AG09319 (cell line): ENCODE results near the gene MATN1.

Experiments
- DNase-seq: peaks from one replicate; pipeline ENCODE4 v3.0.0-alpha.2; 2010; ENCODE audit warnings: low read depth; ENCODE audit errors: extremely low read depth
- TF ChIP-seq, protein P1 (sequence below): IDR thresholded peaks from 2 replicates; pipeline ENCODE4 v1.5.1; 2011; ENCODE audit warnings: low read depth, mild to moderate bottlenecking, inconsistent platforms, low read length, moderate library complexity

Gene MATN1

DNA sequence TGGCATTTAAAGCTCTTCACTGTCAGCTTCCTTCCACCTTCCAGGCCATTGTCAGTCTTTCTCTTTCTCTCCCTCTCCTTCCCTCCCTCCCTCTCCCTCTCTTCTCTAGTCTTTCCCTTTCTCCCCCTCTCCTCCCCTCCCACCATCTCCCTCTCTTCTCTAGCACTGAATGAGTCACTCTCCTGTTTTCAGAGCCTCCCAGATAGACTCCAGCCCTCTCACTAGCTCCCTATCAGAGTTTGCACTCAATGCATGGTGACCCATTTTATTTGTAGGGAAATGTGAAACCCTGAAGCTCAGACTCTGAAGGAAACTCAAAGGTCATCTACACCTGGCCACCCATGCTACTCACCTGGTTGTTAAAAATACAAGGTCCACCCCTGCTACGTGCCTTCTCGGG is 4.4 kb upstream of the MATN1 start:
- DNase-seq = no peak

DNA sequence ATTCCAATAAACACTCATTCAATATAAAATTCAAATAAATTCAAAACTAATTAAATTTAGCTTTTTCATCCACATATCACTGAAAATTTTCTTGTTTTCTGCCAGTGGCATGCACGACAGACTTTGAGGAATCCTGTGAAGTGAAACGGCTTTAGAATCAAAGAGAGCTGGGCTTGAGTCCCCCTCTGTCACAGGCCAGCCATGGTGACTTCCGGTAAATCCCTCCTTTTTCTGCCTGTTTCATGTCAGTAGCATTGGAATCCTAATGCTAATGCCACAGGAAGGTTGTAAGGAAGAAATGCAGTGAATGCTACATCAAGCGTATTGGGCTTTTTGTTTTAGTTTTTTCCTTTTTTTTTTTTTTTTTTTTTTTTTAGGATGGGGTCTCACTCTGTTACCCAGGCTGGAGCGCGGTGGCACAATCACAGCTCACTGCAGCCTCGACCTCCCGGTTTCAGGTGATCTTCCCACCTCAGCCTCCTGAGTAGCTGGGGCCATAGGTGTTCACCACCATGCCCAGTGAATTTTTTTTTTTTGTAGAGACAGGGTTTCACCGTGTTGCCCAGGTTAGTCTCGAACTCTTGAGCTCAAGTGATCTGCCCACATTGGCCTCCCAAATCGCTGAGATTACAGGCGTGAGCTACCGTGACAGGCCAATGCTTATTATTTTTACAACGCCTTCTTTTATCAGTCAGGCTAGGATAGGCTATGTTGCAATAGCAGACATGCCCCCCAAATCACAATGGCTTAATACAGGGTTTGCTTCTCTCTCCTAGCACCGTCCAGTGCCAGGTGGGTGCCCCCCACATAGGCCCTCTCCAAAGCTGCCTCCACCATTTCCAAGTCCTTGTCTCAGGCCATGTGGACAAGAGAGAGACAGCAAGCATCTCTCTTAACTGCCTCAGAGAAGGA is 3.6 kb upstream of the MATN1 start:
- TF ChIP-seq, protein P1, sequence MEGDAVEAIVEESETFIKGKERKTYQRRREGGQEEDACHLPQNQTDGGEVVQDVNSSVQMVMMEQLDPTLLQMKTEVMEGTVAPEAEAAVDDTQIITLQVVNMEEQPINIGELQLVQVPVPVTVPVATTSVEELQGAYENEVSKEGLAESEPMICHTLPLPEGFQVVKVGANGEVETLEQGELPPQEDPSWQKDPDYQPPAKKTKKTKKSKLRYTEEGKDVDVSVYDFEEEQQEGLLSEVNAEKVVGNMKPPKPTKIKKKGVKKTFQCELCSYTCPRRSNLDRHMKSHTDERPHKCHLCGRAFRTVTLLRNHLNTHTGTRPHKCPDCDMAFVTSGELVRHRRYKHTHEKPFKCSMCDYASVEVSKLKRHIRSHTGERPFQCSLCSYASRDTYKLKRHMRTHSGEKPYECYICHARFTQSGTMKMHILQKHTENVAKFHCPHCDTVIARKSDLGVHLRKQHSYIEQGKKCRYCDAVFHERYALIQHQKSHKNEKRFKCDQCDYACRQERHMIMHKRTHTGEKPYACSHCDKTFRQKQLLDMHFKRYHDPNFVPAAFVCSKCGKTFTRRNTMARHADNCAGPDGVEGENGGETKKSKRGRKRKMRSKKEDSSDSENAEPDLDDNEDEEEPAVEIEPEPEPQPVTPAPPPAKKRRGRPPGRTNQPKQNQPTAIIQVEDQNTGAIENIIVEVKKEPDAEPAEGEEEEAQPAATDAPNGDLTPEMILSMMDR = no peak
- no peak for DNase-seq

More for the DNA sequence above, 4.4 kb upstream of the MATN1 start:
- TF ChIP-seq, protein P1 = no peak

DNA sequence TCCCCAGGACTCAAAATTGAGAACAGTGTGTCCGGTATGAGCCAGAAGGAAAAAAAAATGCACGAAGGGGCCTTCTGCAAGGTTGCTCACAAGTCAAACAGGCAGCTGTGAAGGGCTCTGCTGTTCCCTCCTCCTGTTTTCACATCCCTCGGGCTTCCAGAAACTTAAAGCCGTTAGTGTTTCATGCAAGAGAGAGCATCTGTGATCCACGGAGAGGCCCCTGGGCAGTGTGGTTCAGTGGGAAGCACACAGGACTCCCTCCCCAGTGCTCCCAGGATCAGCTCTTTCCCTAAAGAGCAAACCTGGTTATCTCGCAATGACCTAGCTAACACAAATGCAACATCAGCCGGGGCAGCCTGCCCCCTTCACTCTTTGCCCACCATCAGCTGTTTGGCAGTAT is 2.9 kb upstream of the MATN1 start:
- DNase-seq = no peak
- TF ChIP-seq, protein P1 = no peak

DNA sequence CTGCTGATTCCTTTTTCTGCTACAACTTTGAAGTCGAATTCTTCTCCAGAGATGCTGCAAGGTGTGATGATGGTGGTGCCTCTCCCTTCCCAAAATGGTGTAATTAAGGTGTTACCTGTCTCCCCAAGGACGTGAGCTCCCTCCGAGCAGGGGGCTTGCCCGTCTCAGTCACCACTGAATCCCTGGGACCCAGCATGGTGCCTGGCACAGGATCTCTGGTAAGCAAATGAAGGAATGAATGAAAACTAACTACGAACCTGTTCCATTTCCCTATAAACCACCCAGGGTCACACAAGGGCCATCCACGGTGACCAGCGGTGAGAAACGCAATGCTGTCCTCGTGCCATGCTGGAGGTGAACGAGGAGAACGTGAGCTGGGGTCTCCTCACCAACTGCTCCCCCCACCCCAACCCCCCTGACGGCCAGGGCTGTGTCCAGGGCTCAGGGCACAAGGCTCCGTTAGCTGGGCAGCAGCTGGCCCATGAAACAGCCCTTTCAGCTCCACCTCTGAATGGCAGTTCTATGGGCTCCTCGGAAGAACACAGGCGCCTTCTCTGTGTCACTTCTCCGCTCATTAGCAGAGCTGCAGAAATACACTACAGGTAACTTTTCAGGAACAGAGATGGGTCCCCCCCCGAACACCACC is 2.2 kb upstream of the MATN1 start:
- DNase-seq = no peak
- TF ChIP-seq, protein P1 = no peak

DNA sequence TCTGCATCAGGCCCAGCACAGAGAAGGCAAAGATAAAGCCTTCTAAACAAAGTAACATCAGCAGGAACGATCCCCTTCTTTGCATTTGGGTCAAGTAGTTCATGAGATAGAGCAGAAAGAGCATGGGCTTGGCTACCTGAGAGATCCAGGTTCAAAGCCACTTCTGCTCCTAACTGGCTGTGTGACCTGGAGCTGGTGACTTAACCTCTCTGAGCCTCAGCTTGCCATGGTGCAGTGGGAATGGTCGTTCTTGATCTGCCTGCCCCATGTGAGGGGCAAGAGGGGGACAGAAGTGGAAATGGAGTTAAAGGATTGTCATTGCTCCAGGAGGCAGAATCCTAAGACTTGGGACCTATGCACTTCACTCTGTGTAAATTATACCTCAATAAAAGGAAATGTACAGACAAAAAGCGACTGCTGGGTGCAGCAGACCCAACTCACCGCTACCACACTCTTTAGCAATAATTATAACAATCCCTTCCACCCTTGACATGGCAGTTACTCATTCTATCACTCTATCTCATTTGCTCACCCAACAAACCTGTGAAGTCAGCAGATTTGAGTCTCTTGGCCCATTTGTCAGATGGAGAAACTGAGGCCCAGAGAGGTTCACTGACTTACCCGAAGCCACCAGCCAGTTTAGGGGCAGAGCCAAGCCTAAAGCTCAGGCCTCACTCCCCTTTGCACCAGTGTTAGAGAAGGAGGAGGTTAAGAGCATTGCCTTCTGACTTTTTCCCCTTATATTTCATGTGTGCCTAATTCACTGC is 1.5 kb upstream of the MATN1 start:
- TF ChIP-seq, protein P1 = no peak
- DNase-seq = no peak

DNA sequence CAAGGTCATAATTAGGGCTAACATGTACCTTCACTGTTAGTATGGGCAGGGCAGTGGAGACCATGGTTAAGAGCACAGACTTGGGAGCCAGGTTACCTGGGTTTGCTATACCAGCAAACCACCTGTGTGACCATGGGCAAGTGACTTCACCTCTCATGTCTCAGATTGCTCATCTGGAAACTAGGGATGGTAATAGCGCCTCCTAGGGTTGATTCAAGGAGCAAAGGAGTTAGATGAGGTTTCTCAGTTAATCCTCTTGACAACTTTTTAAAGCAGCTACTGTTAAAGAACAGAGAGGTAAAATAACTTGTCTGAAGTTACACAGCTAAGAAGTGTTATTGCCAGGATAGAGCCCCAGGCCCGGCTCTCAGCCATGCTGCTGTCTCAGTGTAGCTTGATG is 790 bp upstream of the MATN1 start:
- TF ChIP-seq, protein P1 = peak; percentile 7
- DNase-seq = no peak
